ENCODE data around the gene D2HGDH.

D2HGDH gene

DNA sequence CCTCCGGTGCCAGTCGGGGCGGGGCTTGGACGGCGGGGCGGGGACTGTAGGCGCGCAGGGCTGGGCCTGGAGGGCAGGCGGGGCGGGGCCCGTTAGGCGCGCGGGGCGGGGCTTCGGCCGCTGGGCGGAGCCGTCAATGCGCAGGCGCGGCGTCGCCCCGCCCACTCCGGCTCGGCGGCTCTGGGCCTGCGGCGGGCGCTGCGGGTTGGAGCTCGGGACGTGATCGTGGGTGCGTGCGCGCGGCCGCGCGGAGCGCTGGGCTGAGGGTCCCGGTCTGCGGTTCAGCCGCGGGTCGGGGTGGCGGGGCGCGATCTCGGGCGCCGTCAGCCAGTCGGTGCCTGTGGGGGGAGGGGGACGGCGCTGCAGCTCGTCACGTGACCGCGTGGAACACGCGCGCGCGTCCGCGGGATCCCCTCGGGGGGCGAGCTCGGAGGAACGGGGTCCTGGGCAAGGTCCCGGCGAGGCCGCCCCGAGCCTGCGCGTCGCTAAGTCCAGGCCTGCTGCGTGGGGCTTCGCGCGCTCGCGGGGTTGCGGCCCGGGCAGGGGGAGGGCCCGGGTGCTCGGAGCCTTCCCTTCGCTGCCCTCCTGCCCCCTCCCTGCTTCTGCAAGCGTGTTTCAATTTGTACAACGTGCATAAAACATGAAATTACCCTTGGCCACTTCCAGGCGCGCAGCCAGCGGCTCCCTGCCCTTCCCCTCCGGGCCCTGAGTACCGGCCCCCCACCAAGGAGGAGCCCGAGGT is at the start of gene D2HGDH:
Gene D2HGDH, plus strand, starts transcription at position 164 of the 742 bp plus-strand sequence. CDS start 595 bp downstream, outside the sequence.
- peak; percentile 75 for DNase-seq

DNA sequence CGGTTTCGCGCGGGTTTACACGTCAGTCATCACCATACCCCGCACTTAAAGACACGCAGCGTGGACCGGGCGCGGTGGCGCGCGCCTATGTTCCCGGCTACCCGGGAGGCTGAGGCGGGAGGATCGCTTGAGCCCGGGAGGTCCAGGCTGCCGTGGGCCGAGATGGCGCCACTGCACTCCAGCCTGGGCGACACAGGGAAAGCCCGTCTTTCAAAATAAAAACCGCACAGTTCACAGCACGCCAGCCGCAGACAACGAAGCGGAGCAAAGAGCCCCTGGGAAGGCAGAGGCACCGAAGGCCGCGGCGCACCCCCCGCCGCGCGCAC is 48.1 kb upstream of the D2HGDH start:
- no peak for DNase-seq

DNA sequence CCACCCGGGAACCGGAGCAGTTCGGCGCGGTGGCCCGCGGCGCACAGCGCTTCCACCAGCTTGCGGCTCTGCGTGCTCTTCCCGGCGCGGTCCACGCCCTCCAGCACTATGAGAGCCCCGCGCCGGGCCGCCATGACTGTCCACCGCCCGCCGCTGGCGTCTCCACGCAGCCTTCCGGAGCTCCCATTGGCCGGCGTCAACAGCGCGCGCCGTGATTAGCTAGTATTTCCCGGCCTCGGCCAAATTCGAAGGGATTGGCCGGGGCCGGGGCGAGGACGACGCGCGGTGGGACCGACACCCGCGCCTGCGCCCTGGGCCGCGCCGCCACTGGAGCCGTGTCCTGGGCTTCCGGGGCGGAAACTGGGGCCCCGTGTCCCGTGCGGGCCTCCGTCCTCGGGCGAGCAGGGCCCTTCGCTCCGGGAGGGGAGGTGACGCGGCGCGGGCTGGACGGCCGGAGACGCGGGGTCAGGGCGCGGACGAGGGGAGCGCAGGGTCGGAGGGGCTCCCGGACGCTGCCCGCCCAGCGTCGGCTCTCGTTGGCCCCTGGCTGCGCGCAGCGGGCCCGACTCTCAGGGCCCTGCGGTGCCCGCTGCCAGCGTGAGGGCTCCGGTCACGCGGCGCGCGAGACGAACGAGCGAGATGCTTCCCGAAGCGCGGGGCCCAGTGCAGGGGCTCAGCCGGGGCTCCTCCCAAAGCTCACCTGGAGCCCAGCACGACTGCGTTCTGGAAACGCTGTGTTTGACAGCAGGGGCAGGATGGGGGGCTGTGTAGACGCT is 47.6 kb upstream of the D2HGDH start, which contains the start of gene DTYMK:
Gene DTYMK, minus strand, starts transcription at position 166 of the 776 bp plus-strand sequence. Its CDS starts 32 bp downstream, at position 134.
- DNase-seq, result peak; percentile 92

DNA sequence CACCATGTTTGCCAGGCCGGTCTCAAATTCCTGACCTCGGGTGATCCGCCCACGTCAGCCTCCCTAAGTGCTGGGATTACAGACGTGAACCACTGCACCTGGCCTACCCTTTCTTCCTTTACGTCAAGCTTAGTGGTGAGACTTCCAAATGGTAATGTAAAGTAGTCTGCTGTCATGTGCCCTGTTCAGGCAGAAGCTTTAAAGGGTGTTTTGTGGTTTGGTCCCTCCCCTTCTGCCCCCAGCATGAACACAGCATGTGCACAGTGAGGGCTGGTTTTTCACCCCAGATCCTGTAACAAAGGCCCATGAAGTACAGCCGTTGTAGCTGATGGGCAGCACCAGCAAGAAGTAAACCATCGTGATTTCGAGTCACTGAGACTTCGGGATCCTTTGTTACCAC is 45.1 kb upstream of the D2HGDH start:
- no peak for DNase-seq

DNA sequence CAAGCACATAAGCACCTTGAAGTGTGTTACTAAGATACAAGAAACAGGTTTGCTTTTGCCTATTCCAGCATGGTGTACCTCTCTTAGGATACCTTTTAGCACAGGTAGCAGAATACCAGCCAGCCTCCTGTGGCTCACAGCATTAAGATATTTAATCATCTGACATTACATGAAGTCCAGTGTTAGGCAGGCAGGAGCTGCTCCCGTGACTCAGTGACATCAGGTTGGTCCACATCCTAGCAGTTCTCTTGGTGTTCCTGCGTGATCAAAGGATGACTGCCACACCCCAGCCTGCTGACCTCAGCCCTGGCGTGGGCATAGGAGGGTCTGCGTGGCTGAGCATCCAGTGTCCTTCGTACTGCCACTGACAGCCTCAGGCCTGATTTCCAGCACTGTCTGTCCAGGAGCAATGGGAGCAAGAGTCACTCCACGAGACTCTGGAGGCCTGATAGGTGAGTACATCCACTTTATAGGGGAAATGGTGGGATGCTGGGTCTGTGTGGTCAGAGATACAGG is 44.2 kb upstream of the D2HGDH start:
- no peak for DNase-seq

DNA sequence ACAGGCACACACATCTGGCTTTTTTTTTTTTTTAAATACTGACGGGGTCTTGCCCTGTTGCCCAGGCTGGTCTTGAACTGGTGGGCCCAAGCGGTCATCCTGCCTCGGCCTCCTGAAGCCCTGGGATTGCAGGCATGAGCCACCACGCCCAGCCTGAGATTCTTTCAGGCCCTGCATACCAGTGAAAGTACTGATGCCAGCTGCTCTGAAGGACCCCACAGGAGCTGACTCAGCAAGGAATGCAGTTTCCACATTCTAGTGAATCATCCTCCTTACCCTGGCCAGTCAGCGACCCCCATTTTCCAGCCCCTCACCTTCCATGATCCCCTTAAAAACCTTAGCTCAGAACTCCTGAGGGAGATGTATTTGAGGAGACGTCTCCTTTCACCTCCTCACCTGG is 42.0 kb upstream of the D2HGDH start:
- DNase-seq, result no peak

DNA sequence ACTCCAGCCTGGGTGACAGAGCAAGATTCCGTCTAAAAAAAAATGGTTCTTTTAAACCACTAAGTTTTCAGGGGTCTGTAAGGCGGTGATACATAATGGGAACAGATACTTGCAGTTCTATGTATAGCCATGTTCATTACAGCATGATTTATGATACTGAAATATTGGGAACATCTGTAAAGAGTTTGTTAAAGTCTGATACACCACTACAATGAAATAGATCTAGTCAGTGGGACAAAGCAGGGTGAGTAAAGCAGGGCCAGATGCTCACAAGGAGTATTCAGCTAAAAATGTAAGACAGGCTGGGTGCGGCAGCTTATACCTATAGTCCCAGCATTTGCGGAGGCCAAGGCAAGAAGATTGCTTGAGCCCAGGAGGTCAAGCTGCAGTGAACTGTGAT is 38.8 kb upstream of the D2HGDH start:
- DNase-seq, result no peak

DNA sequence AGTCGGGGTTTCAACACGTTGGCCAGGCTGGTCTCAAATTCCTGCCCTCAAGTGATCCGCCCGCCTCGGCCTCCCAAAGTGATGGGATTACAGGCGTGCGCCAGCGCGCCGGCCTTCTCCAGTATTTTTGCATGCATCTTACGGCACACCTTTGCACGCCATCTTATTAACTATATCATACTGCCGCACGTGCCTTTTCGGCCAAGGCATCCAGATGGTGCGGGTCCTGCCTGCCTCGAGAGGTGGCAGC is 33.4 kb upstream of the D2HGDH start:
- DNase-seq, result no peak

DNA sequence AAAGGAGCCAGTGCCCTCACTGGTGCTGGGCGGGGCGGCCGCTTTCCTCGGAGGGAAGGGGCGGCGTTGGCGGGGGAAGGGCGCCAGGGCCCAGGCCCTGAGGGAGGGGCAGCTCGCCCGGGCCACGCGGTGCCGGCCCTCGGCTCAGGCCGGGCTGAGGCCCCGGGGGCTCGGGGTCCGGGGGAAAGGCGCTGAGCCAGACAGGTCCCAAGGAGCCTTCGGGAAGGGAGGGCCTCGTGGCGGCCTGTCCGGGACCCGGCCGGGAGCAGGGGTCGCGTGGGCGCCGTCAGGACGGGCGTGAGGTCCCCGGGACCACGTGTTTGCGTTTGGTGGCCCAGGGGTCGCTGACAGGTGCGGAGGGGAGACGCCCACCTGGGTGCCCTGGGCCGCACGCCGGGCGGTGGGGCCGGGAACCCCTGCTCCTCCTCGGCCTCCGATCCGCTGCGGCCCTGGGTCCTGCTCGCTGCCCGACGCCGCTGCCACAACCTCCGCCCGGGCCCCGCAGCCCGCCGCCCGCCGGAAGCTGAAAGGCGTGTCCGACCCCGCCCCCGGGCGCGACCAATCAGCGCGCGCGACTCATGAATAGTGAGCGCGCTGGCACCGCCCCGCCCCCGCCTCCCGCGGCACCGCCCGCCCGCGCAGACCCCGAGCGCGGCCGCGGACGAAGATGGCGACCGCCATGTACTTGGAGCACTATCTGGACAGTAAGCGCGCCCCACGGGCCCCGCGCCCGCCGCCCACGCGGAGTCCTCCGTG is 32.9 kb upstream of the D2HGDH start, which contains the start of gene ING5:
Gene ING5, plus strand, starts transcription at position 641 of the 756 bp plus-strand sequence. Its CDS starts 27 bp downstream, at position 668.
- peak; percentile 93 for DNase-seq

DNA sequence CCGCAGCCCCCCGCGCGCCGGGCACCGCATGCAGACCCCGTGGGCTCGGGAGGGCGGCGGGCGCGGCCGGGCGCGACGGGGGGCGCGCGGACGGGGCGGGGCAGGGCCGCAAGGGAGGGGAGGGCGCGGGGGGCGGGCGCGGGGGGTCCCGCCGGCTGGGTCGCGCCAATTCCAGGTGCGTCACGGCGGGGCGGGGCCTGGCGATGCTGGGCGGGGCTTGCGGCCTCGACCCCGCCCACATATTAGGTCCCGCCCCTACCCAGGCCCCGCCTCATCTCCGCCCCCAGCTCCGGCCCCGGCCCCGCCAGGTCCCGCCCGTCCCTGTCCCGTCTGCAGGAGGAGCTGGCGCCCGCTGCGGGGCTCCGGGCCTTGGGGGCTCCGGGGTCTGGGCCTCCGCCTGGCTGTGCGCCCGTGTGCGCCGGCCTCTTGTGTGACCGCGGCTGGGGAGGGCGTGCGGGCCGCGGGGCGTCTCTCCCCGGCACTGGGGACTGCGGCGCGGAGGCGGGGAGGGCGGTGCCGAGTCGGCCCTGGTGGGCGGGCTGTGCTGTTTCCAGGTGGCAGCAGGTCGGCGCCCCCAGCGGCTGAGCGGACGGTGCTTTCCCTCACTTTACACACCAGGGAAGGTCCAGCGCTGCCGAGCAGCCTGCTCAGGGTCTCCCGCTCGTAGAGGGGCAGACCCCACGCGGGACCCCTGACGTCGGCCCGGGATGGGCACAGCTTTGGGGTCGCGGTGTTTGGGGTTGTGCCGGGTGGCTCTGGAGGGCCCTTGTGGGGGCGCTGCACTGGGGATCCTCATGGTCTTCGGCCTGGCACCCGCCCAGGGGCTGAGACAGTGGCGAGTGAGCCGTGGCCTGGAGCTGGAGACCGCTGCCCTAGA is 32.0 kb upstream of the D2HGDH start:
- DNase-seq, result peak; percentile 83

DNA sequence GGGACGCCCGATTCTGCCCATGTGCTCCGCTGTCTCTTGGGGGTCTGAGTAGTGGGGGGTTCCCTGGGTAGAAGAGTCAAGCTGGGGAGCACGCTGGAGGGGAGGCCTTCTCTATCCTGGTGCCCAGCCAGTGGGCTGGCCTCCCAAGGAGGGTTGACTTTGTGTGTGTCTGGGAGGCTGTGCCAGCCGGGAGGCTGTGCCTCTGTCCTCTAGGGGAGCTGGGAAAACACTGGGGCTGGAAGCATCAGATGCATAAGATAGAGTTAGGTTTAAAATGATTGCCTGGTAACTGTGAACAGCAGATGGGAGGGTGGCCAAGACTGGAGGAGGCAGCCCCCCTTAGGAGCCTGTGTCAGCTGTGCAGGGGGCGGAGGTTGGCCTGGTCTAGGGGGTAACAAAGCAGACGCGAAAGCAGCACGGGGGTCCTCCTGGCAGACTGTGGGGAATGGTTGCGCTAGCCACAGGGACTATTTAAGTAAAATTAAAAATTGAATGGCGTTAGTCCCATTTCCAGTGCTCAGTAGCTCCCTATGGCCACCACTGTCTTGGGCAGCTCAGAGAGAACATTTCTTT is 31.3 kb upstream of the D2HGDH start:
- no peak for DNase-seq

DNA sequence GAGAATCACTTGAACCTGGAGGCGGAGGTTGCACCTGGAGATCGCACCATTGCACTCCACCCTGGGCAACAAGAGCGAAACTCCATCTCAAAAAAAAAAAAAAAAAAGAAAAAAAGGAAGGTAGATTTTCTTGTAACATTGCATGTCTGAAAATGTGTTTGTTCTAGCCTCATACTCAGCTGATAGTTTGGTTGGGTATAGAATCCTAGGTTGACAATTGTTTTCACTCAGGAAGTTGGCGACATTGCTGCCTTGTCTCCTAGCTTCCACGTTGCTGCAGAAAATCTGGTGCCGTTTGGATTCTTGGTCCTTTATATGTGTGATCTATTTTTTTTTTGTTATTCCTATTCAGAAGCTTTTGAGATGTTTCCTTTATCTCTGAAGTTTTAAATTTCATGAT is 27.9 kb upstream of the D2HGDH start:
- DNase-seq, result no peak

DNA sequence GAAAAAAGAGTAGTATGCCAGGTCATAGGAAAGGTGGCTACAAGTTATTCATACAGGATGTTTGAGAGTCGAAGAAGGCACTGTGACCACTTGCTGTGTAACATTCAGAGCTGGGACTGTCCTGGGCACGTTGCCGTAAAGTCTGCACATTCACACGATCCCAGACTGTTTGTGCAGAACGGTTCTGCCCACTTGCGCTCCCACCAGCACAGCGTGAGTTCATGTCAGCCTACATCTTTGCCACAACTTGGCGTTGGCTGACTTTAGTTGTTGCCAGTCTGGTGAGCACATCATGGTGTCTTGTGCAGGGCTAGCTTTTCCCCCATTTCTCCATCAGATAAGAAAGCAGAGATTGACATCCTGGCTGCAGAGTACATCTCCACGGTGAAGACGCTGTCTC is 25.6 kb upstream of the D2HGDH start:
- DNase-seq, result no peak

DNA sequence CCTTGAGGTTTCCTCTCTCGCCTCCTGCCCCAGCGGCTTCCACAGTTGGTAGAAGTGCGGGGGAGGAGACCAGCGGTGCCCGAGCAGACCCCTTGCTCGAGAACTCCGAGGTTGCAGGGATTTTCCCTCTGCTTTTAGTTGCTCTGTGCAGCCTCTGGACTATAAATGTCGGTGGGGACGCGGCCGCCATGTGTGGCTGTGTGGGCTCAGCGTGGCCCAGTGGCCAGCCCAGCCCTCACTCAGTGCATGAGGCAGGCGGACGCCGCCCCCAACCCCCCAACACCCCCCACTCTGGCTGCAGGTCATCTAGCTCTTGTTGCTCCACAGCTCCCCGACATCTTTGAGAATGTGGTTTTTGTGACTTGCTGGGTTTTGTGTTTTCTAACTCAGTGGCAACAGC is 15.3 kb upstream of the D2HGDH start:
- DNase-seq, result no peak

DNA sequence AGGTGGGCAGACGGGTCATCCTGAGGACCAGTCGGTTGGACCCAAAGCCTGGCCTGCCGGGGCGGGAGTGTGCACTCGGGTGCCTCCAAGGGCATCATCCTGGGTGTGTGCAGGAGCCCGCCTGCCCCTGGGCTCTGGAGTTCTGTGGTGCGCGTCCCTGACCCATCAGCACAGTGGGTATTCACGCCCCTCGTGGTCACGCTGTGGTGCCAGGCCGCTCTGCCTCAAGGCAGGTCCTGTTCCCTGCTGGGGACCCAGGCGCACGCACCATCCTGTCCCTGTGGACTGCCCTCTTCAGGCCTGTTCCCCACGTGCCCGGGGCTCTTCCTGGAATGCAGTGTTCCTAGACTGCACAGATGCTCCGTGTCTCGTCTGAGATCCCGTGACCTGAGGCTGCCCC is 14.3 kb upstream of the D2HGDH start:
- DNase-seq, result no peak

DNA sequence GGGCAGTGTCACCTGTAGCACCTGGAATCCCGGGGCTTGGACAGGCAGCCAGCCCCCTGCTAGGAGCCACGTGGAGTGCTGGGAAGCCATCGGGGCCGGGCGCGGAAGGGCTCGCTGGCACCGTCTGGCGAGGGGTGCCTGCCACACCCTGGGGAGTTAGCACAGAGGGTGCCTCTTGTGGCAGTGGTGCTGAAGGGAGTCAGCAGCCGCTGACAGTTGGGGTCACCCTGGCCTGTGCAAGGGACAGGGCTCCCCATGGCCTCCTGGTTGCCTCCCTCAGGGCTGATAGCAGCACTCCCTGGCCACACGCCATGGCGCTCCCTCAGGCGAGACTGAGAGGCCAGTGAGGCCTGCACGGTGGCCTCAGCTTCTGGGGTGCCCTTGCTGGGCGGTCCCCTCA is 13.9 kb upstream of the D2HGDH start:
- DNase-seq, result no peak

DNA sequence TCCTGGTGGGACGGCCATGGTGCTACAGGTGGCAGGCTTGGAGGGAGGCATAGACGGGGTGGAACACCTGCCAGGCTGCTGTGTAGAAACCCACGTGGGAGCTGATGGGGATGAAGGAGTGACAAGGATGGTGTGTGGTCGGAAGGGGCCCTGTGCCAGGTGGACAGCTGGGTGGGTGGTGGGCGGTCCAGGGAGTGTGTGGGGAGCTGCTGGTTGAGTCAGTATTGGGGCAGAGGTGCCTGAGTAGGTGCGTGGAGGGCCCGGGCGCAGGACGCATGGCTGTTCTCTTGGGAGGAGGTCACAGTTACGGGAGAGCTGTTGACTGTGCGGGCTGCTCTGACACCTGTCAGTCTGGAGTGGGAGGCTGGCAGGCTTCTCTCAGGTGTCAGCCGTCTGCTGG is 12.6 kb upstream of the D2HGDH start:
- DNase-seq, result no peak

DNA sequence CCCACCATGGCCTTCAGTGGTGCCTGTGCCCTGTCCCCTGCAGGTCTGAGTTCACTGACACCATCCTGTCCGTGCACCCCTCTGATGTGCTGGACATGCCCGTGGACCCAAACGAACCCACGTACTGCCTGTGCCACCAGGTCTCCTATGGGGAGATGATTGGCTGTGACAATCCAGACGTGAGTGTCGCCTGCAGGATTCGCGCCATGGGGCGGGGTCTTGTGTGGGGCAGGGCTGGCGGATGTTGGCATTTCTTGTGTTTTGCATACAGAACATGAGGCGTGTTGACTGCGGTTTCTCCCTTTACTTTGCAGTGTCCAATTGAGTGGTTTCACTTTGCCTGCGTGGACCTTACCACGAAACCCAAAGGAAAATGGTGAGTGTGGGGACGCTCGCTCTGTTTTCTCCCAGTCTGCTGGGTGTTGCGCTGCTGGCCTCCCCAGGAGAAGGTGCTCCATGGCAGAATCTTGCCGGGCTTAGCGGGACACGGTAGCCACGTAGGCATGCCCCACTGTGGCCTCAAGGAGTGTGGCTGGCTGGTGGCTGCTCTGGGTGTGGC is 11.5 kb upstream of the D2HGDH start:
- DNase-seq, result no peak

DNA sequence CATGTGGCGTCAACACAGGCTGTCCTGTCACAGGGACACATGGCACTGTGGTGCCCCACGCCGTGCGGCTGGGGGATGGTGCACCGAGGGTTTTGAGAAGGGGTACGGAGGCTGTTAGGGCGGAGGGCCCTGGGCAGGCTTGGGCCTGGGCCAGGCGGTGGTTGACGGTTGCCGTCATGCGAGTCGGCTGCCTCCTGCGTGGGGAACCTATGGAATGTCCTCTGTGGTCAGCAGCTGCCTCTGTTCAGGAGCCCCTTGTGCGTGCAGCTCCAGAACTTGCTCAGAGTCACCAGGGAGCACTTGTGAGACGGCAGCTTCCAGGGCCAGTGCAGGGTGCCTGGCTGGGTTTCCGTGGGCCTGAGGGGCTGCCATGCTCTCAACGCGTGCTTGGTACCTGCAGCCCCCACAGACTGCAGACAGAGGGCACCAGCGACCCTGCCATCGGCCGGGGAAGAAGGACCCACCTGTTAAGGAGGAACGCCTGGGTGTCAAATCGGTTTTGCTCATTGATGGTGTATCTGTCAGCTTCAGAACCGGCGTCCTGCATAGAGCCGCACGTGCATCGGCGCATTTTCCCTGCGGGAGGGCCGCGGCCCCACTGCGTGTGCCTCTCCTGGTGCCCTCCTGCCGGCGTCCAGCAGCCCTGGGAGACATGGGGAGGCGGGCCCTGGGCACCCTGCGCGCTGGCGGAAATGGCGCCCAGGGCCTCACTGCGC is 10.0 kb upstream of the D2HGDH start:
- no peak for DNase-seq

DNA sequence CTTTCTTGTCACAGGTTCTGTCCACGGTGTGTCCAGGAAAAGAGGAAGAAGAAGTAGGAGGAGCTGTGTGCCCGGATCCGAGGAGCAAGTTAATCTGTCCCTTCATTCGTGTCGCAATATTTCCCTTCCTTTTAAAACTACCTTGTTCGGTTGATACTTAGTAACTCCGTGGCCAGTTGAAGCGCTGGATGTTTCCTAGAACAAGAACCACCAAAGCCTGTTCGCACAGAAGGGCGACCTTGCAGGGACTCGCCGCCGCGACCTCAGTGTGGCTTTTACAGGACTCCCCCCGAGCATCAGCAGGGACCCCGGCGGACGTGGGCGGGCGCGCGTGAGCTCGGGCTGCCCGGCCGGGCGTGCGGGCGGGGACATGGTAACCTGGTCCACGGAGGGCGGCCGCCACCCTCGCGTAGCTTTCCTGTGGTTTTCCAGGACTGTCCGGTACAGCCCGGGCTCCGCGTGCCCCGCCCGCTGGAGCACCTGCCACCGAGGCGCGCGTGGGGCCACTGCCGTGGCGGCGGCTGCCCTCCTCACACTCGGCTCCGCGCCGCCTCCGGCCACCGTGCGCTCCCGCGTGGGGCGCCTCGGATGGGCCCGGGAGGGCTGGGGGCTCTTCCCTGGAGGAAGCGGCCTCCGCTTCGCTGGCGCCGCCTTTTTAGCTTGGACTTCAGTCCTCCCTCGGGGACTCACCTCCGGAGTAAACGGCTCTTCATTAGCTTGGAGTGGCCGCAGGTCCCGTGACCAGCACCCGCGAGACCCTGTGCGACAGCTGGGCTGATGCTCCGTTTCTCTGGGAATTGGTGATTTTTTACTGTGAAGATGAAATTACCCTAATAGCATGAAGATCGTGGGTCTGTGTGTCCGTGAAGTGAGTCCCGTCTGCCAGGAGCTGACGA is 9.2 kb upstream of the D2HGDH start:
- no peak for DNase-seq
